Left lung (tissue), 10 donors: ENCODE measurements around the gene SDR42E1. TPM values are rescaled to one million over a fixed set of nuclear protein-coding genes. Genes with fewer than 3 reads are reported as not detected.

ENCODE experiments used
- ATAC-seq: fragments of 200-7000 bp; cut with Tn5 transposase; one replicate; pipeline ENCODE4 v1.9.1; 2020; ENCODE audit warnings: moderate library complexity
- DNase-seq, 4 donors: peaks; one replicate each; pipeline ENCODE4 v3.0.0-alpha.2; 2013 to 2020
- H3K27ac ChIP-seq, 2 donors: fragments of 200-600 bp; sonication (generic) in 1 of 2; one replicate each; pipeline versions ENCODE4 v1.5.0 to v1.8.0; 2020 to 2021
- H3K27me3 ChIP-seq, 2 donors: fragments of 200-600 bp; sonication (generic) in 1 of 2; one replicate each; pipeline versions ENCODE4 v1.5.0 to v1.8.0; 2020 to 2021
- H3K36me3 ChIP-seq, 2 donors: fragments of 200-600 bp; sonication (generic) in 1 of 2; one replicate each; pipeline versions ENCODE4 v1.5.0 to v1.8.0; 2020 to 2021
- H3K4me1 ChIP-seq, 2 donors: fragments of 200-600 bp; one replicate each; pipeline ENCODE4 v1.8.0; 2021
- H3K4me3 ChIP-seq, 2 donors: fragments of 200-600 bp; sonication (generic) in 1 of 2; one replicate each; pipeline versions ENCODE4 v1.5.0 to v1.8.0; 2020 to 2021; ENCODE audit warnings: mild to moderate bottlenecking in 1 of 2
- H3K9me3 ChIP-seq, 2 donors: fragments of 200-600 bp; sonication (generic) in 1 of 2; one replicate each; pipeline versions ENCODE4 v1.5.0 to v1.8.0; 2020 to 2021
- CTCF ChIP-seq, 2 donors: fragments of 200-600 bp; sonication (generic) in 1 of 2; IDR thresholded peaks; one replicate each; pipeline versions ENCODE4 v1.5.0 to v1.8.0; 2021; ENCODE audit warnings: antibody characterized with exemption in 2 of 2
- intact Hi-C, 2 donors: fragments of 100-400 bp; cut with DNase I; formaldehyde crosslinking; loops; one replicate each; pipeline versions ENCODE4 v1.11.2 to v1.14.2; 2022
- polyA plus RNA-seq, 6 donors: library from polyadenylated mRNA; unstranded; fragments of 120-200 nt; gene quantifications; one replicate each; pipeline ENCODE4 v1.2.1, GENCODE V29; 2013; ENCODE audit not compliant: insufficient read length in 6 of 6
- total RNA-seq, 2 donors: library from RNA; stranded (reverse); fragmentation: NEBNext Ultra II Directional; extraction: Animal tissue kit (Norgen Biotek cat#: 25700); gene quantifications; one replicate each; pipeline ENCODE4 v1.2.1, GENCODE V29; 2021
- donor health status: DM: no; HTN: yes; CAD: no.
- donor health status: DM: no; HTN: no; CAD: no.

Gene SDR42E1
- total and polyA plus RNA-seq, 8 donors: 7.0 to 9.3 (median 8.7) TPM

- H3K9me3 ChIP-seq: peaks cover 0 to 10% of the 10 kb centered on the region in 2 donors
- DNase-seq (no peak), ATAC-seq (no peak)
- H3K36me3 ChIP-seq: no peaks in the 10 kb centered on the region
- no peak overlapping the region for H3K27ac ChIP-seq
- no peak for TF ChIP-seq CTCF (IDR thresholded peaks at IDR 0.05)
- H3K4me3 ChIP-seq: no peak overlapping the region
- peaks cover 0 to 15% of the 10 kb centered on the region in 2 donors for H3K27me3 ChIP-seq
- H3K4me1 ChIP-seq: no peaks in the 10 kb centered on the region
- intact Hi-C loops: no loop called here
Measured at GRCh38 chr16:82007189-82007588, 4.1 kb downstream of the SDR42E1 start.

- intact Hi-C loops: no loop called here
- Histone ChIP-seq H3K27ac (no peak overlapping the region), H3K4me3 (no peak overlapping the region), H3K27me3 (peaks cover 0 to 4% of the 10 kb centered on the region in 2 donors), H3K4me1 (no peaks in the 10 kb centered on the region), H3K9me3 (peaks cover 0 to 10% of the 10 kb centered on the region in 2 donors), H3K36me3 (no peaks in the 10 kb centered on the region)
- no peak for DNase-seq
- no peak for TF ChIP-seq CTCF (IDR thresholded peaks at IDR 0.05)
- ATAC-seq: no peak
Measured at GRCh38 chr16:82006036-82006435, 5.2 kb downstream of the SDR42E1 start.

GRCh38 chr16:82005027-82005830 is 6.0 kb downstream of the SDR42E1 start:
- no peak for ATAC-seq

GRCh38 chr16:82004601-82005000 is 6.7 kb downstream of the SDR42E1 start:
- TF ChIP-seq CTCF (IDR thresholded peaks at IDR 0.05): no peak
- intact Hi-C loops: no loop called here
- Histone ChIP-seq H3K27ac (no peak overlapping the region), H3K9me3 (peaks cover 0 to 10% of the 10 kb centered on the region in 2 donors), H3K4me1 (no peaks in the 10 kb centered on the region), H3K36me3 (peaks cover 0 to 7% of the 10 kb centered on the region in 2 donors), H3K4me3 (no peak overlapping the region), H3K27me3 (no peaks in the 10 kb centered on the region)
- no peak for DNase-seq
- ATAC-seq: no peak

More at GRCh38 chr16:82005027-82005830, 6.0 kb downstream of the SDR42E1 start:
- Histone ChIP-seq H3K27ac (no peak overlapping the region), H3K36me3 (peaks cover 0 to under 1% of the 10 kb centered on the region in 2 donors), H3K4me3 (no peak overlapping the region), H3K4me1 (no peaks in the 10 kb centered on the region), H3K9me3 (peaks cover 0 to 10% of the 10 kb centered on the region in 2 donors), H3K27me3 (no peaks in the 10 kb centered on the region)
- no peak for DNase-seq
- no peak for TF ChIP-seq CTCF (IDR thresholded peaks at IDR 0.05)
- intact Hi-C loops: no loop called here

DNA sequence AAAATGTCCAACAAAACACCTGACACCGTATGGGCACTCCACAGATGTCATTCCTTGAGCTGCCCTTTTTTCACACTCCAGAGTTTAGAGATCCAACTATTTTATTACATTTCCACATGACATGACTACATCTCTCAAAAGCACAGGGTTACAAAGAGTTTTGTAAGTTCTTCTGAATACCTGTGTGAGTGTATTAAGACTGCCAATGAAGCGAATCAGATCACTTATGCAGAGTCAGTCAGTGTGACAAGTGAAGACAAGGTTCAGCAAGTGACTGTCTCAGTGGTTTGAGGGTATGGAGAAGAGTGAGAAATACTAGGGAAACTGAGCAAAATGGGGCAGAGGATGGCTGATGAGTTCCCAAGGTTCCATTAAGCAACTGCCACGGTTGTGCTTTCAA is 8.4 kb downstream of the SDR42E1 start:
- Histone ChIP-seq H3K9me3 (no peaks in the 10 kb centered on the region), H3K27me3 (no peaks in the 10 kb centered on the region), H3K4me1 (peaks cover 0 to 1% of the 10 kb centered on the region in 2 donors), H3K27ac (no peak overlapping the region), H3K4me3 (no peak overlapping the region), H3K36me3 (peaks cover 0 to 15% of the 10 kb centered on the region in 2 donors)
- intact Hi-C loops: no loop called here
- TF ChIP-seq CTCF (IDR thresholded peaks at IDR 0.05): no peak
- no peak for ATAC-seq
- no peak for DNase-seq
